ENCODE measurements around the gene CLDN22. TPM values are rescaled to one million over a fixed set of nuclear protein-coding genes. Genes with fewer than 3 reads are reported as not detected.

CLDN22 gene
- total and polyA plus RNA-seq, 2 donors (not counting 1 experiment from before 2014, with no cell fraction given) = not detected

- Mint-ChIP-seq H3K27me3 (peaks cover 5% of the 10 kb centered on the region), H3K4me1 (no peaks in the 10 kb centered on the region), H3K4me3 (no peak overlapping the region), H3K9me3 (ENCODE audit: insufficient read depth) (no peaks in the 10 kb centered on the region), H3K27ac (no peak overlapping the region)
- Histone ChIP-seq H3K4me3 (ENCODE audit: control extremely low read depth in 1 of 5, extremely low read depth in 1 of 5, insufficient read depth in 1 of 5, low read depth in 2 of 5, low read length in 4 of 5) (no peak overlapping the region), H3K9ac (ENCODE audit: low read length) (no peak overlapping the region), H3K27me3 (replicated peaks in 1 of 4; ENCODE audit: control extremely low read depth in 1 of 4, control insufficient read depth in 3 of 4, insufficient read depth in 4 of 4, low read length in 3 of 4) (peaks cover 0 to 4% (median 0%) of the 10 kb centered on the region in 4 experiments), H3K4me2 (replicated peaks; ENCODE audit: low read depth, low read length, poor library complexity, severe bottlenecking) (no peak overlapping the region), H3K4me1 (ENCODE audit: control insufficient read depth in 2 of 2, insufficient read depth in 2 of 2, low read length in 2 of 2) (no peaks in the 10 kb centered on the region), H3K27ac (ENCODE audit: low read length in 2 of 2) (no peak overlapping the region), H3K36me3 (replicated peaks in 1 of 2; ENCODE audit: control extremely low read depth in 1 of 2, control insufficient read depth in 1 of 2, extremely low read depth in 1 of 2, insufficient read depth in 2 of 2, low read length in 1 of 2) (no peaks in the 10 kb centered on the region), H3K79me2 (ENCODE audit: control insufficient read depth, insufficient read depth, low read length) (no peaks in the 10 kb centered on the region), H2AFZ (ENCODE audit: insufficient read depth, low read depth, low read length, poor library complexity, severe bottlenecking) (no peak overlapping the region), H3K9me3 (ENCODE audit: control extremely low read depth in 1 of 3, control insufficient read depth in 2 of 3, insufficient read depth in 1 of 3, low read length in 2 of 3) (peaks cover 0 to 3% (median 0%) of the 10 kb centered on the region in 3 donors), H4K20me1 (ENCODE audit: control insufficient read depth, insufficient read depth, low read length, poor library complexity, severe bottlenecking) (no peaks in the 10 kb centered on the region)
- intact Hi-C loops (cut with micrococcal nuclease) = no loop called here
- POLR2A ChIA-PET = no interaction called here
- DNase-seq = no peak
- 80% methylated on average over 7 of the region's 10 CpGs for WGBS (ENCODE audit: insufficient coverage)
- ATAC-seq (ENCODE audit: low read depth) = no peak
- TF ChIP-seq EZH2 (IDR thresholded peaks at IDR 0.05; ENCODE audit: borderline replicate concordance, insufficient read depth, low read depth, low read length, poor library complexity, severe bottlenecking) = no peak
- TF ChIP-seq, protein P1, sequence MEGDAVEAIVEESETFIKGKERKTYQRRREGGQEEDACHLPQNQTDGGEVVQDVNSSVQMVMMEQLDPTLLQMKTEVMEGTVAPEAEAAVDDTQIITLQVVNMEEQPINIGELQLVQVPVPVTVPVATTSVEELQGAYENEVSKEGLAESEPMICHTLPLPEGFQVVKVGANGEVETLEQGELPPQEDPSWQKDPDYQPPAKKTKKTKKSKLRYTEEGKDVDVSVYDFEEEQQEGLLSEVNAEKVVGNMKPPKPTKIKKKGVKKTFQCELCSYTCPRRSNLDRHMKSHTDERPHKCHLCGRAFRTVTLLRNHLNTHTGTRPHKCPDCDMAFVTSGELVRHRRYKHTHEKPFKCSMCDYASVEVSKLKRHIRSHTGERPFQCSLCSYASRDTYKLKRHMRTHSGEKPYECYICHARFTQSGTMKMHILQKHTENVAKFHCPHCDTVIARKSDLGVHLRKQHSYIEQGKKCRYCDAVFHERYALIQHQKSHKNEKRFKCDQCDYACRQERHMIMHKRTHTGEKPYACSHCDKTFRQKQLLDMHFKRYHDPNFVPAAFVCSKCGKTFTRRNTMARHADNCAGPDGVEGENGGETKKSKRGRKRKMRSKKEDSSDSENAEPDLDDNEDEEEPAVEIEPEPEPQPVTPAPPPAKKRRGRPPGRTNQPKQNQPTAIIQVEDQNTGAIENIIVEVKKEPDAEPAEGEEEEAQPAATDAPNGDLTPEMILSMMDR (IDR thresholded peaks at IDR 0.05) = no peak
- CTCF ChIA-PET = no interaction called here
Observed at GRCh38 chr4:183329954-183330742, 10.1 kb upstream of the CLDN22 start.

GRCh38 chr4:183329244-183329643 is 9.2 kb upstream of the CLDN22 start:
- Histone ChIP-seq H3K4me1 (ENCODE audit: control insufficient read depth in 2 of 2, insufficient read depth in 2 of 2, low read length in 2 of 2) (no peaks in the 10 kb centered on the region), H3K4me3 (ENCODE audit: control extremely low read depth in 1 of 5, extremely low read depth in 1 of 5, insufficient read depth in 1 of 5, low read depth in 2 of 5, low read length in 4 of 5) (no peak overlapping the region), H3K27ac (ENCODE audit: low read length in 2 of 2) (no peak overlapping the region), H3K9me3 (ENCODE audit: control extremely low read depth in 1 of 3, control insufficient read depth in 2 of 3, insufficient read depth in 1 of 3, low read length in 2 of 3) (peaks cover 0 to 3% (median 0%) of the 10 kb centered on the region in 3 donors), H3K9ac (ENCODE audit: low read length) (no peak overlapping the region), H3K4me2 (replicated peaks; ENCODE audit: low read depth, low read length, poor library complexity, severe bottlenecking) (no peak overlapping the region), H2AFZ (ENCODE audit: insufficient read depth, low read depth, low read length, poor library complexity, severe bottlenecking) (no peak overlapping the region), H3K79me2 (ENCODE audit: control insufficient read depth, insufficient read depth, low read length) (no peaks in the 10 kb centered on the region), H4K20me1 (ENCODE audit: control insufficient read depth, insufficient read depth, low read length, poor library complexity, severe bottlenecking) (no peaks in the 10 kb centered on the region), H3K27me3 (replicated peaks in 1 of 4; ENCODE audit: control extremely low read depth in 1 of 4, control insufficient read depth in 3 of 4, insufficient read depth in 4 of 4, low read length in 3 of 4) (peaks cover 0 to 4% (median 0%) of the 10 kb centered on the region in 4 experiments), H3K36me3 (replicated peaks in 1 of 2; ENCODE audit: control extremely low read depth in 1 of 2, control insufficient read depth in 1 of 2, extremely low read depth in 1 of 2, insufficient read depth in 2 of 2, low read length in 1 of 2) (no peaks in the 10 kb centered on the region)
- TF ChIP-seq, protein P1 (IDR thresholded peaks at IDR 0.05) = no peak
- TF ChIP-seq EZH2 (IDR thresholded peaks at IDR 0.05; ENCODE audit: borderline replicate concordance, insufficient read depth, low read depth, low read length, poor library complexity, severe bottlenecking) = no peak
- no peaks in the 10 kb centered on the region for H3K4me1 Mint-ChIP-seq
- DNase-seq (no peak), ATAC-seq (ENCODE audit: low read depth) (no peak)
- WGBS (ENCODE audit: insufficient coverage) = 59% methylated on average over 2 of the region's 6 CpGs
- H3K27ac Mint-ChIP-seq = no peak overlapping the region
- H3K4me3 Mint-ChIP-seq = no peak overlapping the region
- H3K27me3 Mint-ChIP-seq = peaks cover 5% of the 10 kb centered on the region
- ChIA-PET POLR2A (no interaction called here), CTCF (no interaction called here)
- intact Hi-C loops (cut with micrococcal nuclease) = no loop called here
- no peaks in the 10 kb centered on the region for H3K9me3 Mint-ChIP-seq (ENCODE audit: insufficient read depth)

Measured in B cell (primary cell).